Tibial nerve (tissue), 4 donors: ENCODE results near the gene PIR.

Source experiments
- EP300 ChIP-seq, 2 donors: sonication (generic); formaldehyde crosslinking; IDR thresholded peaks; one replicate each; pipeline ENCODE4 v1.6.1; 2017; ENCODE audit warnings: antibody characterized with exemption in 2 of 2, mild to moderate bottlenecking in 1 of 2
- POLR2A ChIP-seq, 2 donors: fragments of 450-650 bp; IDR thresholded peaks; one replicate each; pipeline ENCODE4 v1.6.1; 2017; ENCODE audit warnings: antibody characterized with exemption in 2 of 2, mild to moderate bottlenecking in 2 of 2, moderate library complexity in 2 of 2
- TF ChIP-seq, protein P1 (sequence below), 5 experiments: fragments of 200-600 bp in 3 of 5; fragments of 450-650 bp in 2 of 5; sonication (generic) in 3 of 5; IDR thresholded peaks; one replicate each; pipeline ENCODE4 v1.5.1; 2016 to 2019; ENCODE audit warnings: antibody characterized with exemption in 5 of 5, mild to moderate bottlenecking in 3 of 5, moderate library complexity in 2 of 5

DNA sequence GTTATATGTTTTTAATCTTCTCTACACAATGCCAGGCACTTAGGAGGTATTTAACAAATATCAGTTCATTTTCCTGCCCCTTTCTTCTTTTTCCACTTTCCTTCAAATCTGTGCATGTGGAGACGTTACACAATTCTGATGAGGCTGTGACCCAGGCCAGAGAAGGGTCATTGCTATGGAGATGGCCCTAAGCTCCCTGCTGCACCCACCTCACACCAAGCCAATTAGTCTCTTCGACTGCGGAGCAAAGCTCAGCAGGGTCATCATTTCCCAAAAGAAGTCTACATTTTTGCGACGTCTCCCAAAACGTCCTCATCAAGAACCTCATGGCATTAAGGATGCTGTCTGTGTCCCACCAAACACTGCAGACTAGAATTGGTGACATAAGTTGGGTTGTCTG, 80.0 kb downstream of the PIR start:
- TF ChIP-seq, protein P1, sequence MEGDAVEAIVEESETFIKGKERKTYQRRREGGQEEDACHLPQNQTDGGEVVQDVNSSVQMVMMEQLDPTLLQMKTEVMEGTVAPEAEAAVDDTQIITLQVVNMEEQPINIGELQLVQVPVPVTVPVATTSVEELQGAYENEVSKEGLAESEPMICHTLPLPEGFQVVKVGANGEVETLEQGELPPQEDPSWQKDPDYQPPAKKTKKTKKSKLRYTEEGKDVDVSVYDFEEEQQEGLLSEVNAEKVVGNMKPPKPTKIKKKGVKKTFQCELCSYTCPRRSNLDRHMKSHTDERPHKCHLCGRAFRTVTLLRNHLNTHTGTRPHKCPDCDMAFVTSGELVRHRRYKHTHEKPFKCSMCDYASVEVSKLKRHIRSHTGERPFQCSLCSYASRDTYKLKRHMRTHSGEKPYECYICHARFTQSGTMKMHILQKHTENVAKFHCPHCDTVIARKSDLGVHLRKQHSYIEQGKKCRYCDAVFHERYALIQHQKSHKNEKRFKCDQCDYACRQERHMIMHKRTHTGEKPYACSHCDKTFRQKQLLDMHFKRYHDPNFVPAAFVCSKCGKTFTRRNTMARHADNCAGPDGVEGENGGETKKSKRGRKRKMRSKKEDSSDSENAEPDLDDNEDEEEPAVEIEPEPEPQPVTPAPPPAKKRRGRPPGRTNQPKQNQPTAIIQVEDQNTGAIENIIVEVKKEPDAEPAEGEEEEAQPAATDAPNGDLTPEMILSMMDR (IDR thresholded peaks at IDR 0.05), result no peak
- TF ChIP-seq POLR2A (IDR thresholded peaks at IDR 0.05) (no peak), EP300 (IDR thresholded peaks at IDR 0.05) (no peak)
